ENCODE results near the gene FGD1. TPM values are rescaled to one million over a fixed set of nuclear protein-coding genes. Genes with fewer than 3 reads are reported as not detected.
"Not testable (repeated sequence)": the region's sequence is repeated elsewhere in the genome, so short reads cannot be mapped to it uniquely, and the experiment has no call there.

FGD1 gene
- polyA plus RNA-seq (2013): 14.1 and 15.3 TPM in 2 replicates

- Histone ChIP-seq H3K27ac (ENCODE audit: low read depth, low read length) (peak within 1 kb of the TSS; percentile 25), H3K79me1 (ENCODE audit: low read length) (peaks cover 14% of the 10 kb centered on the region), H3K4me1 (ENCODE audit: control insufficient read depth in 1 of 2, insufficient read depth in 2 of 2, low read length in 2 of 2) (peaks cover 3 to 5% of the 10 kb centered on the region in 2 experiments), H4K12ac (ENCODE audit: low read depth, low read length) (peak within 1 kb of the TSS; percentile 77), H3K9ac (ENCODE audit: low read length) (peak within 1 kb of the TSS; percentile 72), H4K8ac (ENCODE audit: low read depth, low read length) (peak within 1 kb of the TSS; percentile 82), H3K4me3 (ENCODE audit: low read depth, low read length) (peak within 1 kb of the TSS; percentile 72), H3K14ac (ENCODE audit: low read length) (peak within 1 kb of the TSS; percentile 81), H3K9me3 (ENCODE audit: insufficient read depth, low read depth, low read length) (no peaks in the 10 kb centered on the region), H3K18ac (ENCODE audit: low read length) (peak within 1 kb of the TSS; percentile 98), H4K91ac (ENCODE audit: low read depth, low read length) (peak within 1 kb of the TSS; percentile 77), H2AFZ (ENCODE audit: insufficient read depth, low read length, poor library complexity) (peak within 1 kb of the TSS; percentile 85), H3K36me3 (ENCODE audit: control insufficient read depth in 1 of 2, insufficient read depth in 2 of 2, low read length in 2 of 2) (no peaks in the 10 kb centered on the region), H3K4ac (ENCODE audit: low read depth, low read length) (peak within 1 kb of the TSS; percentile 89), H3K79me2 (ENCODE audit: control insufficient read depth, insufficient read depth, low read length, poor library complexity) (peaks cover 11% of the 10 kb centered on the region), H2BK12ac (ENCODE audit: low read length) (peak within 1 kb of the TSS; percentile 49), H3K23ac (ENCODE audit: low read length) (no peak within 1 kb of the TSS), H2BK120ac (ENCODE audit: insufficient read depth, low read length, poor library complexity) (peak within 1 kb of the TSS; percentile 62), H2BK5ac (ENCODE audit: low read depth, low read length, poor library complexity) (peak within 1 kb of the TSS; percentile 84), H3K27me3 (ENCODE audit: insufficient read depth, low read length) (no peaks in the 10 kb centered on the region), H3K4me2 (ENCODE audit: low read length) (peak within 1 kb of the TSS; percentile 71), H2AK5ac (ENCODE audit: low read length) (peak within 1 kb of the TSS; percentile 19)
- peak in 1 of 2 donors; percentile 29 for DNase-seq
- no CpG with 5 or more reads among the region's 51 CpGs for WGBS (ENCODE audit: extremely low coverage, insufficient coverage, insufficient read length)
Observed at GRCh38 chrX:54495814-54496516, at the start of gene FGD1. Gene FGD1, minus strand, starts transcription at chrX:54496234. Its CDS starts 802 bp downstream, at chrX:54495432.

GRCh38 chrX:54542239-54542638 lies 46.2 kb upstream of the FGD1 start:
- H3K4me3 ChIP-seq (ENCODE audit: low read depth, low read length); DNase-seq; H3K14ac ChIP-seq (ENCODE audit: low read length); H4K8ac ChIP-seq (ENCODE audit: low read depth, low read length); H3K4me2 ChIP-seq (ENCODE audit: low read length); H3K79me2 ChIP-seq (ENCODE audit: control insufficient read depth, insufficient read depth, low read length, poor library complexity); H2BK12ac ChIP-seq (ENCODE audit: low read length); H3K9ac ChIP-seq (ENCODE audit: low read length); H2AFZ ChIP-seq (ENCODE audit: insufficient read depth, low read length, poor library complexity); H2AK5ac ChIP-seq (ENCODE audit: low read length); H2BK120ac ChIP-seq (ENCODE audit: insufficient read depth, low read length, poor library complexity); H2BK5ac ChIP-seq (ENCODE audit: low read depth, low read length, poor library complexity); H3K79me1 ChIP-seq (ENCODE audit: low read length); H3K27me3 ChIP-seq (ENCODE audit: insufficient read depth, low read length); H3K9me3 ChIP-seq (ENCODE audit: insufficient read depth, low read depth, low read length); H3K4ac ChIP-seq (ENCODE audit: low read depth, low read length); H3K27ac ChIP-seq (ENCODE audit: low read depth, low read length); H3K4me1 ChIP-seq (ENCODE audit: control insufficient read depth in 1 of 2, insufficient read depth in 2 of 2, low read length in 2 of 2); H4K12ac ChIP-seq (ENCODE audit: low read depth, low read length); H4K91ac ChIP-seq (ENCODE audit: low read depth, low read length); H3K18ac ChIP-seq (ENCODE audit: low read length); H3K23ac ChIP-seq (ENCODE audit: low read length): not testable (repeated sequence)
- H3K36me3 ChIP-seq (ENCODE audit: control insufficient read depth in 1 of 2, insufficient read depth in 2 of 2, low read length in 2 of 2): peaks cover 35 to 49% of the 10 kb centered on the region in 2 experiments
- WGBS (ENCODE audit: extremely low coverage, insufficient coverage, insufficient read length): no CpG with 5 or more reads among the region's 4 CpGs

- H4K8ac ChIP-seq (ENCODE audit: low read depth, low read length): no peak overlapping the region
- no peak overlapping the region for H2AK5ac ChIP-seq (ENCODE audit: low read length)
- no peak overlapping the region for H3K4me2 ChIP-seq (ENCODE audit: low read length)
- no peaks in the 10 kb centered on the region for H3K9me3 ChIP-seq (ENCODE audit: insufficient read depth, low read depth, low read length)
- no peak overlapping the region for H3K4me3 ChIP-seq (ENCODE audit: low read depth, low read length)
- H3K14ac ChIP-seq (ENCODE audit: low read length): no peak overlapping the region
- H2AFZ ChIP-seq (ENCODE audit: insufficient read depth, low read length, poor library complexity): no peak overlapping the region
- H3K9ac ChIP-seq (ENCODE audit: low read length): no peak overlapping the region
- no peak overlapping the region for H2BK12ac ChIP-seq (ENCODE audit: low read length)
- no peak overlapping the region for H3K23ac ChIP-seq (ENCODE audit: low read length)
- no CpG with 5 or more reads among the region's 4 CpGs for WGBS (ENCODE audit: extremely low coverage, insufficient coverage, insufficient read length)
- no peak overlapping the region for H2BK120ac ChIP-seq (ENCODE audit: insufficient read depth, low read length, poor library complexity)
- H3K4me1 ChIP-seq (ENCODE audit: control insufficient read depth in 1 of 2, insufficient read depth in 2 of 2, low read length in 2 of 2): peaks cover 2 to 5% of the 10 kb centered on the region in 2 experiments
- no peak overlapping the region for H4K12ac ChIP-seq (ENCODE audit: low read depth, low read length)
- H3K27me3 ChIP-seq (ENCODE audit: insufficient read depth, low read length): no peaks in the 10 kb centered on the region
- no peaks in the 10 kb centered on the region for H3K79me2 ChIP-seq (ENCODE audit: control insufficient read depth, insufficient read depth, low read length, poor library complexity)
- no peak overlapping the region for H3K18ac ChIP-seq (ENCODE audit: low read length)
- peak; percentile 28 to 68 for DNase-seq
- no peak overlapping the region for H3K4ac ChIP-seq (ENCODE audit: low read depth, low read length)
- no peaks in the 10 kb centered on the region for H3K79me1 ChIP-seq (ENCODE audit: low read length)
- H3K36me3 ChIP-seq (ENCODE audit: control insufficient read depth in 1 of 2, insufficient read depth in 2 of 2, low read length in 2 of 2): peaks cover 31 to 43% of the 10 kb centered on the region in 2 experiments
- peak overlapping the region; percentile 81 for H3K27ac ChIP-seq (ENCODE audit: low read depth, low read length)
- H4K91ac ChIP-seq (ENCODE audit: low read depth, low read length): peak overlapping the region; percentile 51
- no peak overlapping the region for H2BK5ac ChIP-seq (ENCODE audit: low read depth, low read length, poor library complexity)
Observed at GRCh38 chrX:54540289-54540688, 44.3 kb upstream of the FGD1 start.

- Histone ChIP-seq H2BK120ac (ENCODE audit: insufficient read depth, low read length, poor library complexity) (no peak overlapping the region), H2AK5ac (ENCODE audit: low read length) (no peak overlapping the region), H3K79me1 (ENCODE audit: low read length) (peaks cover 8% of the 10 kb centered on the region), H2AFZ (ENCODE audit: insufficient read depth, low read length, poor library complexity) (no peak overlapping the region), H2BK12ac (ENCODE audit: low read length) (no peak overlapping the region), H3K9ac (ENCODE audit: low read length) (no peak overlapping the region), H4K8ac (ENCODE audit: low read depth, low read length) (no peak overlapping the region), H3K79me2 (ENCODE audit: control insufficient read depth, insufficient read depth, low read length, poor library complexity) (peaks cover 10% of the 10 kb centered on the region), H3K27me3 (ENCODE audit: insufficient read depth, low read length) (no peaks in the 10 kb centered on the region), H3K27ac (ENCODE audit: low read depth, low read length) (peak overlapping the region; percentile 16), H3K18ac (ENCODE audit: low read length) (no peak overlapping the region), H3K9me3 (ENCODE audit: insufficient read depth, low read depth, low read length) (no peaks in the 10 kb centered on the region), H4K91ac (ENCODE audit: low read depth, low read length) (no peak overlapping the region), H3K36me3 (ENCODE audit: control insufficient read depth in 1 of 2, insufficient read depth in 2 of 2, low read length in 2 of 2) (peaks cover 11 to 12% of the 10 kb centered on the region in 2 experiments), H2BK5ac (ENCODE audit: low read depth, low read length, poor library complexity) (no peak overlapping the region), H3K4me2 (ENCODE audit: low read length) (no peak overlapping the region), H3K14ac (ENCODE audit: low read length) (no peak overlapping the region), H4K12ac (ENCODE audit: low read depth, low read length) (no peak overlapping the region), H3K4ac (ENCODE audit: low read depth, low read length) (no peak overlapping the region), H3K4me3 (ENCODE audit: low read depth, low read length) (no peak overlapping the region), H3K23ac (ENCODE audit: low read length) (no peak overlapping the region), H3K4me1 (ENCODE audit: control insufficient read depth in 1 of 2, insufficient read depth in 2 of 2, low read length in 2 of 2) (peaks cover 3 to 4% of the 10 kb centered on the region in 2 experiments)
- DNase-seq: no peak
- no CpG with 5 or more reads among the region's 4 CpGs for WGBS (ENCODE audit: extremely low coverage, insufficient coverage, insufficient read length)
Observed at GRCh38 chrX:54534271-54534670, 38.2 kb upstream of the FGD1 start.
